HFFc6 (cell line): ENCODE results near the gene FUT7. TPM values are rescaled to one million over a fixed set of nuclear protein-coding genes. Genes with fewer than 3 reads are reported as not detected.

Experiments
- DNase-seq: peaks from one replicate; pipeline ENCODE4 v3.0.0-alpha.2; 2018
- H3K27ac Mint-ChIP-seq: 2 replicates; pipeline ENCODE4 v1.8.0; 2020; ENCODE audit warnings: mild to moderate bottlenecking, mixed read lengths
- H3K27me3 Mint-ChIP-seq: 2 replicates; pipeline ENCODE4 v1.8.0; 2021; ENCODE audit warnings: mild to moderate bottlenecking, moderate library complexity, mixed read lengths; ENCODE audit not compliant: insufficient read depth
- H3K36me3 Mint-ChIP-seq: 2 replicates; pipeline ENCODE4 v1.8.0; 2021; ENCODE audit warnings: low read depth, mixed read lengths
- H3K4me1 Mint-ChIP-seq: 2 replicates; pipeline ENCODE4 v1.8.0; 2020; ENCODE audit warnings: low read depth, mixed read lengths
- H3K4me3 Mint-ChIP-seq: 2 replicates; pipeline ENCODE4 v1.8.0; 2020; ENCODE audit warnings: mild to moderate bottlenecking, moderate library complexity, mixed read lengths
- H3K9me3 Mint-ChIP-seq: 2 replicates; pipeline ENCODE4 v1.8.0; 2020; ENCODE audit warnings: mild to moderate bottlenecking, mixed read lengths
- CTCF ChIP-seq: fragments of 200-600 bp; sonication (generic); IDR thresholded peaks from 2 replicates; pipeline ENCODE4 v1.5.0; 2021; ENCODE audit warnings: antibody characterized with exemption, mild to moderate bottlenecking
- total RNA-seq, 6 experiments: library from RNA; stranded (reverse); fragmentation: NEBNext Ultra II Directional; extraction: Animal tissue kit (Norgen Biotek cat#: 25700); gene quantifications; 2 replicates in 1 of 6; 3 replicates in 5 of 6; pipeline ENCODE4 v1.2.3, GENCODE V29; 2021

FUT7 gene
- total RNA-seq, 6 experiments from 2014 or later: not detected

- peaks cover 4% of the 10 kb centered on the region; the same call in 1 of the 2 replicates for H3K9me3 Mint-ChIP-seq
- no peaks in the 10 kb centered on the region; the same call in 1 of the 2 replicates for H3K4me1 Mint-ChIP-seq
- no peak overlapping the region for H3K27ac Mint-ChIP-seq
- no peak overlapping the region for H3K4me3 Mint-ChIP-seq
- H3K27me3 Mint-ChIP-seq: peaks cover 21% of the 10 kb centered on the region
- no peak for TF ChIP-seq CTCF
- peaks cover 5% of the 10 kb centered on the region; the same call in 1 of the 2 replicates for H3K36me3 Mint-ChIP-seq
- no peak for DNase-seq
Measured at GRCh38 chr9:136990242-136990911, 41.5 kb downstream of the FUT7 start.

GRCh38 chr9:136988872-136989271 is 43.0 kb downstream of the FUT7 start:
- TF ChIP-seq CTCF: no peak

GRCh38 chr9:136985853-136986252 is 46.0 kb downstream of the FUT7 start:
- peaks cover 23% of the 10 kb centered on the region for H3K27me3 Mint-ChIP-seq
- H3K36me3 Mint-ChIP-seq: peaks cover 4% of the 10 kb centered on the region; the same call in 1 of the 2 replicates
- H3K9me3 Mint-ChIP-seq: peaks cover 4% of the 10 kb centered on the region; the same call in 1 of the 2 replicates
- no peak overlapping the region for H3K27ac Mint-ChIP-seq
- no peak overlapping the region for H3K4me3 Mint-ChIP-seq
- TF ChIP-seq CTCF: no peak
- H3K4me1 Mint-ChIP-seq: peaks cover 5% of the 10 kb centered on the region; the same call in 1 of the 2 replicates
- no peak for DNase-seq

More at GRCh38 chr9:136988872-136989271, 43.0 kb downstream of the FUT7 start:
- peaks cover 22% of the 10 kb centered on the region for H3K27me3 Mint-ChIP-seq
- DNase-seq: no peak
- H3K27ac Mint-ChIP-seq: no peak overlapping the region
- H3K36me3 Mint-ChIP-seq: peaks cover 5% of the 10 kb centered on the region; the same call in 1 of the 2 replicates
- H3K9me3 Mint-ChIP-seq: peaks cover 4% of the 10 kb centered on the region; the same call in 1 of the 2 replicates
- H3K4me3 Mint-ChIP-seq: no peak overlapping the region
- no peaks in the 10 kb centered on the region; the same call in 1 of the 2 replicates for H3K4me1 Mint-ChIP-seq

GRCh38 chr9:136985027-136985602 is 46.8 kb downstream of the FUT7 start:
- no peak overlapping the region for H3K4me3 Mint-ChIP-seq
- TF ChIP-seq CTCF: no peak
- no peaks in the 10 kb centered on the region for H3K9me3 Mint-ChIP-seq

GRCh38 chr9:136984464-136985026 is 47.3 kb downstream of the FUT7 start:
- H3K4me3 Mint-ChIP-seq: no peak overlapping the region
- peaks cover 17% of the 10 kb centered on the region for H3K27me3 Mint-ChIP-seq
- peaks cover 5% of the 10 kb centered on the region; the same call in 1 of the 2 replicates for H3K4me1 Mint-ChIP-seq
- no peaks in the 10 kb centered on the region for H3K9me3 Mint-ChIP-seq
- H3K27ac Mint-ChIP-seq: no peak overlapping the region
- TF ChIP-seq CTCF: no peak
- DNase-seq: no peak
- H3K36me3 Mint-ChIP-seq: no peaks in the 10 kb centered on the region

More at GRCh38 chr9:136985027-136985602, 46.8 kb downstream of the FUT7 start:
- peaks cover 19% of the 10 kb centered on the region for H3K27me3 Mint-ChIP-seq
- DNase-seq: no peak
- no peak overlapping the region for H3K27ac Mint-ChIP-seq
- no peaks in the 10 kb centered on the region for H3K36me3 Mint-ChIP-seq
- H3K4me1 Mint-ChIP-seq: peaks cover 5% of the 10 kb centered on the region; the same call in 1 of the 2 replicates
